Fibroblast of mammary gland (primary cell): ENCODE results near the gene SHB.
A peak's percentile ranks its signal among the peaks of the same experiment; 100 is the strongest.

Experiments used
- DNase-seq: peaks from one replicate; pipeline ENCODE4 v3.0.0-alpha.2; 2010; ENCODE audit warnings: low read depth
- H3K4me3 ChIP-seq: 2 replicates; pipeline ENCODE4 v1.5.1; 2011; ENCODE audit warnings: low read depth, mild to moderate bottlenecking, low read length, moderate library complexity; ENCODE audit not compliant: control insufficient read depth
- CTCF ChIP-seq: conservative IDR thresholded peaks from 2 replicates; pipeline ENCODE4 v1.5.1; 2011; ENCODE audit warnings: low read depth, low read length, inconsistent platforms; ENCODE audit not compliant: control insufficient read depth, insufficient read depth

SHB gene

GRCh38 chr9:38081356-38082108 is 12.5 kb upstream of the SHB start:
- DNase-seq: no peak
- no peak for TF ChIP-seq CTCF
- H3K4me3 ChIP-seq: no peak overlapping the region

DNA sequence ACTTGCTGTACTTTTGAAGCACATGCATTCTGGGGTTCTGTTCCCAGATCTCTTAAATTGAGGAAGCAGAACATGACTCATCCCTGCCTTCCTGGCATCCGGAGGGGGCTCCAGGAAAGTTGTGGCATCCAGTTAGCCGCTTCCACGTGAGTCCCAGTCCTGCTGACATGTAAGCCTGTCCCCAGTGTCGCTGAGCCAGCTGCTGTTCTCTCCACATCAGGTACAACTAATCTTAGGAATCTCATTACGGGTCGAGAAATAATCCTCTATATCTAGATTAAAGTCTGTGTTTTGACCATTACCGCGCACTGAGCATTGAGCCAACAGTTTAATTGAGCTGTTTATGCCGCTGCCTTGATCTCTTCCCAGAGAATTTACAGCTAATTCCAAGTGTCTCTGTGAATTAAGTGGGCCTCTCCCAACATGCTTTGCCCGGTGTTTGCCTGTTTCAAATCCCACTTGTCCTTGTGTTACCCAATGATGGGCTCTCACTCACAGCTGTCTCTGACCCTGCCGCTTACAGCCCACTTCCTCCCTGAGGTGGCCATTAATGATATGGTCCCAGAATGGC is 10.5 kb upstream of the SHB start:
- peak; percentile 27 for DNase-seq
- H3K4me3 ChIP-seq: no peak overlapping the region
- TF ChIP-seq CTCF: no peak

- TF ChIP-seq CTCF: no peak
- DNase-seq: no peak
- H3K4me3 ChIP-seq: no peak overlapping the region
Measured at GRCh38 chr9:38075272-38075671, 6.2 kb upstream of the SHB start.

DNA sequence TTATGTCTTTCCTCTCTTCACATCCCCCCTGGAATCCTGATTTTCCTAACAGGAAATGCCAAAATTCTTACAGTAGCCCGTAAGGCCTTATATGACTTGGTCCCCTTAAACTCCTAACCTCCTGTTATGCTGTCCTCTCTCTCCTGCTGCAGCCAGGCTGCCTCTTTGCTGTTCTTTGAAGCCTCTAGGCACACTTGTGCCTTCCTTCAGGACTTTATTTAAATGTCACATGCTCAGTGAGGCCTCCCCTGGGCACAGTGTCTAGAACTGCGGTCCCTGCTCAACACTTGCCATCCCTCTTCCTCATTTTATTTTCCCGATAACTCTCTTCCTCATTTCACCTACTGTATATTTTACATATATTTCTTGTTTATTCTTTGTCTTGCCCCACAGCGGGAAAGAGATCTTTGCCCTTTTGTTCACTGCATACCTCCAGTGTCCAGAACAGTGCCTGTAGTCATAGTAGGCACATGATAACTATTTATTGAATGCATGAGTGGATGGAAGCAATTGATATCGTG is 5.5 kb upstream of the SHB start:
- no peak overlapping the region for H3K4me3 ChIP-seq
- TF ChIP-seq CTCF: no peak
- DNase-seq: no peak

DNA sequence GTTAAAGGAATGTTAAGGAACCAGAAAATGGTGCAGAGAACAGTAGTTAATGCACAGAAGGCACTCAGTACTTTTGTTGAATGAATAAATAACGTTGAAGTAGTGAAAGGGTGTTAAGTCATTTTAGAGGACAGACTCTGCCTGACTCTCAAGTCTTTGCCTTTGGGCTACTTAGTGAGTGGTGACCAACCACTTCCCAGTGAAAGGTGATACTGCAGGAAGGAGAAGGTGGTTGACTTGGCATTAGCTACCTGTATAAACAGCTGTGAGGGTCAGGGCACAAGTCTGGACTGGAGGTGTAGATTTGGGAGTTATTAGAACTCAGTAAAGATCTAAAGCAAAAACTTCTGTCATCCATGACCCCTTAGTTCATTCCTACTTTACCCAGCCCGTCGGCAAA is 4.9 kb upstream of the SHB start:
- no peak overlapping the region for H3K4me3 ChIP-seq
- TF ChIP-seq CTCF: no peak
- DNase-seq: no peak

DNA sequence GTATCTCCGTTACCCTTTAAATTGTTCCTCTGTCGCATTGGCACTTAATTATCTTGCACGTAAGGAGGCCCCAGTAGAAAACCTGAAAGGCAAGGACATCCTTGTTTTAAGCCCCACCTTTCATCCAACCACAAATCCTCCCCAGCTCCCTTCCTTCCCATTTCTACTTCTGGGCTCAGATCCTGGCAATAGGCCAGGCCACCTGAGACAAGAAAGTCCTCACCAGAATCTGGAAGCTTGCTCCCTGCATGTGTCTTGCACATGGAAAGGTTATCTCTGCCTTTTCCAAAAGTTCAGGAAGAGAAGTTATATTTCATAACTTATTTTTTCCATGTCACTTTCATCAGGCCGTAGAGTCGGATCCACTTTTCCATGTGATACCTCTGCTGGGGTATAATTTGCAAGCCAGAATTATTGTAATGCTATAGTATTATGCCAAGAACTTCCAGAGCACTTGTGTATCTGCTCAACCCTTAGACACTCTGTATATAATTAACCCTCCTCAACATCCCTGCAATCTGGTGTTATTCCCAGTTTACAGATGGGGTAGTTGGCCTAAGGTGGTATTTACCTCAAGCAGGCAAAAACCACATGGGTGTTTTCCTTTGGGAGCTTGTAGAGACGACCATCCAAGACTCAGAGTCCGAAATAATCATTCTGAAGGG is 2.6 kb upstream of the SHB start:
- no peak overlapping the region for H3K4me3 ChIP-seq
- TF ChIP-seq CTCF: no peak
- no peak for DNase-seq
